SK-N-SH (cell line): ENCODE data around the gene ERC1. TPM values are rescaled to one million over a fixed set of nuclear protein-coding genes. Genes with fewer than 3 reads are reported as not detected.

Experiments
- CTCF ChIA-PET: fragments of 300-600, 350-600 bp; formaldehyde crosslinking; extraction: SDS; loops from one replicate; lab custom pipeline; 2021; lab: Yijun Ruan, JAX
- POLR2A ChIA-PET: fragments of 350-600 bp; sonication (Branson Sonifier 250); formaldehyde crosslinking; extraction: SDS; loops from one replicate; lab custom pipeline; 2020; ENCODE audit warnings: antibody characterized with exemption, inconsistent platforms; lab: Yijun Ruan, JAX
- DNase-seq: peaks from one replicate; pipeline ENCODE4 v3.0.0; 2012
- H2AFZ ChIP-seq: fragments of 200-600 bp; sonication (generic); 2 replicates; pipeline ENCODE4 v1.8.1; 2016; ENCODE audit warnings: antibody characterized with exemption, mild to moderate bottlenecking, low read depth
- H3F3A ChIP-seq: fragments of 200-600 bp; sonication (generic); replicated peaks from 2 replicates; pipeline ENCODE3; 2016; ENCODE audit warnings: antibody characterized with exemption, mild to moderate bottlenecking; ENCODE audit not compliant: insufficient read depth
- H3K27ac ChIP-seq, 2 experiments: fragments of 200-500 bp in 1 of 2; fragments of 200-600 bp in 1 of 2; sonication (Bioruptor generic) in 1 of 2; sonication (generic), shearing (Covaris generic) in 1 of 2; 2 replicates each; pipeline versions ENCODE4 v1.5.1 to v1.6.1; 2014 to 2016; ENCODE audit warnings: low read depth in 2 of 2, inconsistent platforms in 1 of 2, low read length in 1 of 2, mild to moderate bottlenecking in 1 of 2, mixed read lengths in 1 of 2
- H3K27me3 ChIP-seq: fragments of 200-600 bp; sonication (generic), shearing (Covaris generic); 2 replicates; pipeline ENCODE4 v1.6.1; 2016; ENCODE audit warnings: mixed run types; ENCODE audit not compliant: insufficient read depth
- H3K36me3 ChIP-seq, 2 experiments: fragments of 200-500 bp in 1 of 2; fragments of 200-600 bp in 1 of 2; sonication (Bioruptor generic) in 1 of 2; sonication (generic) in 1 of 2; replicated peaks in 1 of 2; 2 replicates each; pipeline versions ENCODE3 to v1.5.1; 2014 to 2016; ENCODE audit warnings: low read length in 1 of 2, mild to moderate bottlenecking in 1 of 2; ENCODE audit not compliant: insufficient read depth in 2 of 2, control insufficient read depth in 1 of 2
- H3K4me1 ChIP-seq, 2 experiments: fragments of 200-500 bp in 1 of 2; fragments of 200-600 bp in 1 of 2; sonication (Bioruptor generic) in 1 of 2; sonication (generic), shearing (Covaris generic) in 1 of 2; 2 replicates each; pipeline versions ENCODE4 v1.5.1 to v1.6.1; 2014 to 2016; ENCODE audit warnings: low read depth in 1 of 2, low read length in 1 of 2, mixed run types in 1 of 2; ENCODE audit not compliant: insufficient read depth in 2 of 2, control insufficient read depth in 1 of 2
- H3K4me2 ChIP-seq: fragments of 200-600 bp; sonication (generic), shearing (Covaris generic); 2 replicates; pipeline ENCODE4 v1.6.1; 2017; ENCODE audit warnings: mixed run types
- H3K4me3 ChIP-seq, 2 experiments: fragments of 200-500 bp in 1 of 2; fragments of 200-600 bp in 1 of 2; sonication (Bioruptor generic) in 1 of 2; sonication (generic), shearing (Covaris generic) in 1 of 2; 2 replicates each; pipeline versions ENCODE4 v1.5.1 to v1.8.1; 2014 to 2016; ENCODE audit warnings: low read depth in 2 of 2, inconsistent platforms in 1 of 2, low read length in 1 of 2, mild to moderate bottlenecking in 1 of 2, mixed read lengths in 1 of 2, moderate library complexity in 1 of 2
- H3K79me2 ChIP-seq: fragments of 200-600 bp; sonication (generic); 2 replicates; pipeline ENCODE4 v1.8.1; 2017; ENCODE audit warnings: mild to moderate bottlenecking; ENCODE audit not compliant: insufficient read depth
- H3K9ac ChIP-seq: fragments of 200-600 bp; sonication (generic); 2 replicates; pipeline ENCODE4 v1.6.1; 2017; ENCODE audit warnings: mixed run types
- H3K9me2 ChIP-seq: fragments of 200-600 bp; sonication (generic); 2 replicates; pipeline ENCODE4 v1.6.1; 2017; ENCODE audit warnings: mixed run types
- H3K9me3 ChIP-seq: fragments of 200-600 bp; sonication (generic); 2 replicates; pipeline ENCODE4 v1.6.1; 2017; ENCODE audit warnings: mixed run types, mild to moderate bottlenecking, moderate library complexity
- H4K20me1 ChIP-seq: fragments of 200-600 bp; sonication (generic); 2 replicates; pipeline ENCODE4 v1.6.1; 2017; ENCODE audit warnings: mild to moderate bottlenecking, mixed run types; ENCODE audit not compliant: insufficient read depth
- CHD2 ChIP-seq: fragments of 150-350 bp; IDR thresholded peaks from 2 replicates; pipeline ENCODE4 v1.6.1; 2018; ENCODE audit warnings: low read length; ENCODE audit not compliant: partially characterized antibody
- CTCF ChIP-seq: fragments of 200-600 bp; sonication (generic); IDR thresholded peaks from 2 replicates; pipeline ENCODE4 v1.6.1; 2017; ENCODE audit warnings: antibody characterized with exemption, mild to moderate bottlenecking, moderate library complexity
- ELF1 ChIP-seq: IDR thresholded peaks from 2 replicates; pipeline ENCODE4 v1.4.0; 2012
- FOSL2 ChIP-seq: IDR thresholded peaks from 2 replicates; pipeline ENCODE4 v1.4.0; 2012; ENCODE audit warnings: low read depth, mild to moderate bottlenecking, moderate library complexity, borderline replicate concordance
- FOXJ3 ChIP-seq: sonication (generic); formaldehyde crosslinking; IDR thresholded peaks from 2 replicates; pipeline ENCODE4 v1.5.1; 2020; ENCODE audit warnings: mild to moderate bottlenecking, missing genetic modification reagents
- GATA2 ChIP-seq: sonication (generic); formaldehyde crosslinking; IDR thresholded peaks from 2 replicates; pipeline ENCODE4 v1.5.0; 2020; ENCODE audit warnings: mild to moderate bottlenecking, missing genetic modification reagents
- JUND ChIP-seq: IDR thresholded peaks from 2 replicates; pipeline ENCODE4 v1.4.0; 2012
- MAX ChIP-seq: IDR thresholded peaks from 2 replicates; pipeline ENCODE4 v1.4.0; 2012; ENCODE audit warnings: low read depth
- MEF2A ChIP-seq: IDR thresholded peaks from 2 replicates; pipeline ENCODE4 v1.4.0; 2012; ENCODE audit warnings: low read depth, borderline replicate concordance
- PBX3 ChIP-seq: IDR thresholded peaks from 2 replicates; pipeline ENCODE4; 2012
- POLR2AphosphoS5 ChIP-seq: IDR thresholded peaks from 2 replicates; pipeline ENCODE4 v1.6.1; 2012; ENCODE audit warnings: low read depth, low read length
- RAD21 ChIP-seq: IDR thresholded peaks from 2 replicates; pipeline ENCODE4 v1.6.1; 2012; ENCODE audit warnings: mild to moderate bottlenecking, low read length
- RXRA ChIP-seq: IDR thresholded peaks from 2 replicates; pipeline ENCODE4 v1.4.0; 2012; ENCODE audit warnings: low read depth, mild to moderate bottlenecking, borderline replicate concordance
- SIN3A ChIP-seq: IDR thresholded peaks from 2 replicates; pipeline ENCODE4 v1.6.1; 2012; ENCODE audit warnings: low read depth, mild to moderate bottlenecking, low read length, moderate library complexity, borderline replicate concordance
- TEAD4 ChIP-seq: IDR thresholded peaks from 2 replicates; pipeline ENCODE4 v1.4.0; 2012; ENCODE audit warnings: mild to moderate bottlenecking, borderline replicate concordance; ENCODE audit not compliant: insufficient read depth
- USF2 ChIP-seq: fragments of 150-350 bp; IDR thresholded peaks from 2 replicates; pipeline ENCODE4 v1.6.1; 2017; ENCODE audit warnings: antibody characterized with exemption, low read length, low read depth, borderline replicate concordance
- YY1 ChIP-seq: IDR thresholded peaks from 2 replicates; pipeline ENCODE4 v1.4.0; 2012; ENCODE audit warnings: low read depth, mild to moderate bottlenecking
- WGBS: methylation state at CpG from one replicate; pipeline ENCODE4 v1.1.6; 2017; ENCODE audit warnings: low lambda C conversion rate; 5-methylcytosine and 5-hydroxymethylcytosine counted together
- polyA plus RNA-seq, 3 experiments: library from polyadenylated mRNA; depleted of rRNA; stranded (reverse); fragments of >200 nt; gene quantifications; 2 replicates each; pipeline ENCODE4 v1.2.3, GENCODE V29; 2012

ERC1 gene
- polyA plus RNA-seq, 1 of the 3 experiments (the other 2 are of a cell fraction), result 7.5 TPM

- WGBS, result 96% methylated on average over 1 of the region's 1 CpG
- Histone ChIP-seq H3K27ac (no peak overlapping the region), H3K27me3 (no peaks in the 10 kb centered on the region), H3K79me2 (no peaks in the 10 kb centered on the region), H3K9me3 (no peaks in the 10 kb centered on the region), H4K20me1 (no peaks in the 10 kb centered on the region), H3F3A (peaks cover 12% of the 10 kb centered on the region), H3K9me2 (no peaks in the 10 kb centered on the region), H3K9ac (no peak overlapping the region), H3K4me3 (no peak overlapping the region), H2AFZ (no peak overlapping the region), H3K4me1 (peaks cover 5 to 16% of the 10 kb centered on the region in 2 experiments; a peak in 3 of 4 replicates), H3K36me3 (peaks cover 0 to 4% of the 10 kb centered on the region in 2 experiments), H3K4me2 (no peak overlapping the region)
- no peak for DNase-seq
- ChIA-PET CTCF (no interaction called here), POLR2A (no interaction called here)
- TF ChIP-seq YY1 (no peak), ELF1 (no peak), USF2 (no peak), MAX (no peak), TEAD4 (no peak)
These were observed 524.0 kb downstream of the ERC1 start for GRCh38 chr12:1515010-1515409.

GRCh38 chr12:1515428-1515827, 524.4 kb downstream of the ERC1 start:
- Histone ChIP-seq H3K79me2 (no peaks in the 10 kb centered on the region), H3K27me3 (no peaks in the 10 kb centered on the region), H3K4me1 (peaks cover 5 to 17% of the 10 kb centered on the region in 2 experiments; a peak in 3 of 4 replicates), H3F3A (peaks cover 13% of the 10 kb centered on the region), H3K9ac (no peak overlapping the region), H4K20me1 (no peaks in the 10 kb centered on the region), H3K27ac (no peak overlapping the region), H3K9me2 (no peaks in the 10 kb centered on the region), H3K36me3 (peaks cover 0 to 4% of the 10 kb centered on the region in 2 experiments), H3K4me3 (no peak overlapping the region), H3K4me2 (no peak overlapping the region), H2AFZ (no peak overlapping the region), H3K9me3 (no peaks in the 10 kb centered on the region)
- WGBS, result 96% methylated on average over 1 of the region's 1 CpG
- POLR2A ChIA-PET, result no interaction called here
- no peak for TF ChIP-seq FOSL2
- no peak for TF ChIP-seq TEAD4
- TF ChIP-seq POLR2AphosphoS5, result no peak
- TF ChIP-seq CTCF, result no peak
- TF ChIP-seq GATA2 (CRISPR knock-in tag), result no peak
- TF ChIP-seq RXRA, result no peak
- TF ChIP-seq MEF2A, result no peak
- TF ChIP-seq SIN3A, result no peak
- TF ChIP-seq YY1, result no peak
- TF ChIP-seq PBX3, result no peak
- TF ChIP-seq FOXJ3, result no peak
- no peak for TF ChIP-seq RAD21
- TF ChIP-seq CHD2, result no peak
- no peak for TF ChIP-seq JUND
- CTCF ChIA-PET, result no interaction called here
- DNase-seq, result no peak
